Endothelial cell of umbilical vein (primary cell): ENCODE data around the gene FANCL. TPM values are rescaled to one million over a fixed set of nuclear protein-coding genes. Genes with fewer than 3 reads are reported as not detected.

Source experiments
- BruUV-seq: library from RNA; stranded (reverse); fragments of 400-500 nt; replicated peaks from 2 replicates; lab custom pipeline; 2021; lab: Mats Ljungman, UMichigan
- CTCF ChIA-PET: fragments of 300-600, 350-600 bp; sonication (Branson Sonifier 250); formaldehyde crosslinking; loops from one replicate; lab custom pipeline; 2021; ENCODE audit warnings: antibody characterized with exemption, inconsistent platforms; lab: Charles Lee
- POLR2A ChIA-PET: fragments of 300-600, 350-600 bp; sonication (Branson Sonifier 250); formaldehyde crosslinking; loops from one replicate; lab custom pipeline; 2021; ENCODE audit warnings: antibody characterized with exemption, inconsistent platforms; lab: Charles Lee
- DNase-seq: peaks from one replicate; pipeline ENCODE4 v3.0.0-alpha.2; 2011; ENCODE audit warnings: low read depth, low spot score
- FAIRE-seq: peaks from 2 replicates; lab custom pipeline; 2011; peaks lifted over from hg19 to GRCh38; lab: Jason Lieb, UNC
- H2AFZ ChIP-seq: 2 replicates; pipeline ENCODE4 v1.6.0; 2012; ENCODE audit warnings: low read depth, low read length, control low read depth, inconsistent platforms
- H3K27ac ChIP-seq: 2 replicates; pipeline ENCODE4 v1.5.1; 2011; ENCODE audit warnings: low read depth, mild to moderate bottlenecking, control low read depth, low read length, moderate library complexity; ENCODE audit not compliant: insufficient read depth
- H3K27me3 ChIP-seq, 2 experiments: 2 replicates each; pipeline versions ENCODE4 v1.6.0 to v1.6.1; 2011; ENCODE audit warnings: low read length in 2 of 2, mixed read lengths in 1 of 2; ENCODE audit not compliant: control insufficient read depth in 2 of 2, insufficient read depth in 2 of 2
- H3K36me3 ChIP-seq, 2 experiments: 2 replicates in 1 of 2; 3 replicates in 1 of 2; pipeline ENCODE4 v1.5.1; 2011; ENCODE audit warnings: low read length in 2 of 2, mild to moderate bottlenecking in 1 of 2, moderate library complexity in 1 of 2; ENCODE audit not compliant: control insufficient read depth in 2 of 2, insufficient read depth in 2 of 2; ENCODE audit errors: extremely low read depth in 1 of 2
- H3K4me1 ChIP-seq: 3 replicates; pipeline ENCODE4 v1.5.1; 2011; ENCODE audit warnings: mild to moderate bottlenecking, low read length; ENCODE audit not compliant: control insufficient read depth, insufficient read depth; ENCODE audit errors: extremely low read depth
- H3K4me2 ChIP-seq: 2 replicates; pipeline ENCODE4 v1.6.1; 2011; ENCODE audit warnings: low read length, control low read depth, mixed read lengths; ENCODE audit not compliant: insufficient read depth
- H3K4me3 ChIP-seq, 3 experiments: fragments of 200-600 bp in 1 of 3; sonication (generic), shearing (Covaris generic) in 1 of 3; replicated peaks in 1 of 3; 2 replicates each; pipeline ENCODE4 v1.5.1; 2011 to 2016; ENCODE audit warnings: control low read depth in 3 of 3, low read length in 3 of 3, mild to moderate bottlenecking in 2 of 3, inconsistent platforms in 1 of 3, low read depth in 1 of 3, moderate library complexity in 1 of 3; ENCODE audit not compliant: insufficient read depth in 1 of 3
- H3K79me2 ChIP-seq: 2 replicates; pipeline ENCODE4 v1.6.0; 2012; ENCODE audit warnings: low read length, inconsistent platforms; ENCODE audit not compliant: control insufficient read depth, insufficient read depth
- H3K9ac ChIP-seq: replicated peaks from 2 replicates; pipeline ENCODE3; 2011; ENCODE audit warnings: low read length, control low read depth; ENCODE audit not compliant: insufficient read depth; ENCODE audit errors: extremely low read depth
- H3K9me1 ChIP-seq: replicated peaks from 3 replicates; pipeline ENCODE4 v1.6.0; 2011; ENCODE audit warnings: mild to moderate bottlenecking, low read length; ENCODE audit not compliant: control insufficient read depth, insufficient read depth; ENCODE audit errors: extremely low read depth
- H3K9me3 ChIP-seq: replicated peaks from 2 replicates; pipeline ENCODE4 v1.5.1; 2012; ENCODE audit warnings: low read length, inconsistent platforms; ENCODE audit not compliant: control insufficient read depth, insufficient read depth
- H4K20me1 ChIP-seq: replicated peaks from 2 replicates; pipeline ENCODE3; 2011; ENCODE audit warnings: mild to moderate bottlenecking, low read length; ENCODE audit not compliant: control insufficient read depth, insufficient read depth; ENCODE audit errors: extremely low read depth
- EZH2 ChIP-seq: IDR thresholded peaks from 2 replicates; pipeline ENCODE4 v1.6.1; 2012; ENCODE audit warnings: borderline replicate concordance, low read depth, mild to moderate bottlenecking, moderate library complexity, low read length, inconsistent platforms; ENCODE audit not compliant: severe bottlenecking
- GATA2 ChIP-seq: IDR thresholded peaks from 2 replicates; pipeline ENCODE4 v1.7.0; 2011; ENCODE audit warnings: low read depth, mild to moderate bottlenecking, moderate library complexity, mixed read lengths, low read length; ENCODE audit not compliant: insufficient read length, insufficient read depth
- POLR2AphosphoS5 ChIP-seq: IDR thresholded peaks from 2 replicates; pipeline ENCODE4 v1.6.1; 2012; ENCODE audit warnings: low read depth, mild to moderate bottlenecking, control low read depth, low read length, moderate library complexity; ENCODE audit not compliant: insufficient read depth
- dilution Hi-C: fragments of 300-500 bp; cut with MboI; formaldehyde crosslinking; loops from one replicate; pipeline ENCODE4 v1.15.0; 2019; ENCODE audit warnings: low sequenced_read_pairs; ENCODE audit not compliant: extremely low pct_ligation_motif_present
- intact Hi-C: fragments of 100-400 bp; cut with micrococcal nuclease; formaldehyde crosslinking; loops from one replicate; pipeline ENCODE4 v1.10.0; 2022
- polyA plus RNA-seq, 4 experiments: library from polyadenylated mRNA; depleted of rRNA in 3 of 4; stranded (reverse) in 3 of 4; unstranded in 1 of 4; fragments of >200 nt; gene quantifications; 2 replicates each; pipeline versions ENCODE4 v1.2.1 to v1.2.3, GENCODE V29; 2011 to 2012; ENCODE audit warnings: missing spikeins in 1 of 4
- total RNA-seq: library from RNA; stranded (reverse); gene quantifications from 2 replicates; pipeline ENCODE4 v1.2.3, GENCODE V29; 2021
- TF ChIP-seq, protein P1 (sequence below), 2 donors: IDR thresholded peaks; 1 replicate in 1 of 2; 2 replicates in 1 of 2; pipeline ENCODE4 v1.5.1; 2011; ENCODE audit warnings: low read length in 2 of 2, mild to moderate bottlenecking in 2 of 2, moderate library complexity in 2 of 2, control low read depth in 1 of 2, inconsistent platforms in 1 of 2, low read depth in 1 of 2; ENCODE audit not compliant: insufficient read depth in 1 of 2; ENCODE audit errors: extremely low read depth in 1 of 2

Gene FANCL
- total and polyA plus RNA-seq, 2 donors (not counting 3 experiments of a cell fraction or from before 2014, with no cell fraction given), result 10.3 to 15.8 TPM

DNA sequence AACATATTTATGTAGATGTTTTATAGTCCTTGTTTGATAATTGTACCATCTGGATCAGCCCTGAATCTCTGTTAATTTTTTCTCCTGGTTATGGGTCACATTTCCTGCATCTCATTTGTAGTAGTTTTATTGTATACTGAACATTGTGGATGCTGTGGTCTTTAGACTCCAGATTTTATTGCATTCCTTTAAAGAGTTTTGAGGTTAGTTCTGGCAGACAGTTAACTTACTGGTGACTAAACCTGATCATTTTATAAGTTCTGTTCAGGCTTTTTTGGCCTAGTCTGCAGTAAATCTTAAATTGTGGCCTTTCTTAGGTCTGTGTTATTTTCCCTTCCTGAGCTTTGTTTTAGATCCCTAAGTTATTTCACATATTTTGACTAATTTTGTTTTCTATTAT is 84.3 kb downstream of the FANCL start:
- no peak overlapping the region for H2AFZ ChIP-seq
- BruUV-seq, result no TSS peak
- H3K9ac ChIP-seq, result no peak overlapping the region
- no peaks in the 10 kb centered on the region for H4K20me1 ChIP-seq
- CTCF ChIA-PET, result interaction anchor here (1.1 to 1.5 kb wide), 2 partner anchors 10 to 12 kb away, joined by 3 to 5 read pairs; no protein-coding TSS in a partner anchor
- peaks cover 1 to 17% of the 10 kb centered on the region in 2 experiments for H3K36me3 ChIP-seq
- H3K4me2 ChIP-seq, result no peak overlapping the region
- no peaks in the 10 kb centered on the region for H3K27me3 ChIP-seq
- TF ChIP-seq EZH2 (no peak), POLR2AphosphoS5 (no peak), GATA2 (no peak)
- TF ChIP-seq, protein P1, sequence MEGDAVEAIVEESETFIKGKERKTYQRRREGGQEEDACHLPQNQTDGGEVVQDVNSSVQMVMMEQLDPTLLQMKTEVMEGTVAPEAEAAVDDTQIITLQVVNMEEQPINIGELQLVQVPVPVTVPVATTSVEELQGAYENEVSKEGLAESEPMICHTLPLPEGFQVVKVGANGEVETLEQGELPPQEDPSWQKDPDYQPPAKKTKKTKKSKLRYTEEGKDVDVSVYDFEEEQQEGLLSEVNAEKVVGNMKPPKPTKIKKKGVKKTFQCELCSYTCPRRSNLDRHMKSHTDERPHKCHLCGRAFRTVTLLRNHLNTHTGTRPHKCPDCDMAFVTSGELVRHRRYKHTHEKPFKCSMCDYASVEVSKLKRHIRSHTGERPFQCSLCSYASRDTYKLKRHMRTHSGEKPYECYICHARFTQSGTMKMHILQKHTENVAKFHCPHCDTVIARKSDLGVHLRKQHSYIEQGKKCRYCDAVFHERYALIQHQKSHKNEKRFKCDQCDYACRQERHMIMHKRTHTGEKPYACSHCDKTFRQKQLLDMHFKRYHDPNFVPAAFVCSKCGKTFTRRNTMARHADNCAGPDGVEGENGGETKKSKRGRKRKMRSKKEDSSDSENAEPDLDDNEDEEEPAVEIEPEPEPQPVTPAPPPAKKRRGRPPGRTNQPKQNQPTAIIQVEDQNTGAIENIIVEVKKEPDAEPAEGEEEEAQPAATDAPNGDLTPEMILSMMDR (IDR thresholded peaks at IDR 0.05; ENCODE audit: extremely low read depth in 1 of 2, insufficient read depth in 1 of 2, low read depth in 1 of 2, low read length in 2 of 2), result no peak
- FAIRE-seq, result no peak
- H3K4me1 ChIP-seq, result no peaks in the 10 kb centered on the region
- H3K9me3 ChIP-seq, result no peaks in the 10 kb centered on the region
- no peak for DNase-seq
- no peak overlapping the region for H3K4me3 ChIP-seq
- H3K27ac ChIP-seq, result no peak overlapping the region
- POLR2A ChIA-PET, result no interaction called here
- intact Hi-C loops (no loop called here), dilution Hi-C loops (no loop called here)
- H3K9me1 ChIP-seq, result no peaks in the 10 kb centered on the region
- peaks cover 4% of the 10 kb centered on the region for H3K79me2 ChIP-seq
